Stimulated activated CD8-positive, alpha-beta memory T cell treated with anti-CD3 and anti-CD28 coated beads, Interleukin-12 subunit alpha, Interleukin-12 subunit beta, amount 100 ng/mL, for 24 hours (primary cell): Measurements from ENCODE around the gene SPATA33.

Experiments used
- DNase-seq: peaks from one replicate; pipeline ENCODE4 v3.0.0-alpha.2; 2020; ENCODE audit errors: extremely low read depth

SPATA33 gene

DNA sequence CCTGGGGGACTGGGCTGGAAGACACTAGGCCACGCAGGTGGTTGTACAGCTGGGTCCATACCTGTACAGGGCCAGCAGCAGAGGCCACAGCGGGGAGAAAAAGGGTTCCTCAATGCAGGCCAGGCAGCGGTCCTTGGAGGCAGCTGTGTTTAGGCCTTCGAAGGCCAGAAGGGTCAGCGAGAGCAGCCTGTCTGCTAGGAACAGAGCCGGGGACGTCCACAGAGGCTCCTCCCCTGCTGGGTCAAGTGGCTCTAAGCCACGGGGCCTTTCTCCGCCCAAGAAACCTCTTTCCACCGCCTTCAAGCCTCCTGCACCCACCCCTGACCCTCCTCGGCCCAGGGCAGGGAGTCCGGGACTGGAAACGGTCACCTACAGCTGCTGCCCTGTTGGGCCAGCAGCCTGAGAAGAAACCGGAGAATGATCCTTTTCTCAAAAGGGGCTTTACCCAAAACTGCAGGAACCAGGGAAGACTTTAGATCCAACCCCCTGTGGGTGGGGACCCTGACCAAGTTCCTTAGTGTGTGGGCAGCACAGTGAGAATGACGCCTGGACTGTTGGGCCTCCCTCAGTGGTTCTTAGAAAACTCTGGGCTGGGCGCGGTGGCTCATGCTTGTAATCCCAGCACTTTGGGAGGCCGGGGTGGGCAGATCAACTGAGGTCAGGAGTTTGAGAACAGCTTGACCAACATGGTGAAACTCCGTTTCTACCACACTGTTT lies 52.2 kb downstream of the SPATA33 start:
- DNase-seq: no peak

DNA sequence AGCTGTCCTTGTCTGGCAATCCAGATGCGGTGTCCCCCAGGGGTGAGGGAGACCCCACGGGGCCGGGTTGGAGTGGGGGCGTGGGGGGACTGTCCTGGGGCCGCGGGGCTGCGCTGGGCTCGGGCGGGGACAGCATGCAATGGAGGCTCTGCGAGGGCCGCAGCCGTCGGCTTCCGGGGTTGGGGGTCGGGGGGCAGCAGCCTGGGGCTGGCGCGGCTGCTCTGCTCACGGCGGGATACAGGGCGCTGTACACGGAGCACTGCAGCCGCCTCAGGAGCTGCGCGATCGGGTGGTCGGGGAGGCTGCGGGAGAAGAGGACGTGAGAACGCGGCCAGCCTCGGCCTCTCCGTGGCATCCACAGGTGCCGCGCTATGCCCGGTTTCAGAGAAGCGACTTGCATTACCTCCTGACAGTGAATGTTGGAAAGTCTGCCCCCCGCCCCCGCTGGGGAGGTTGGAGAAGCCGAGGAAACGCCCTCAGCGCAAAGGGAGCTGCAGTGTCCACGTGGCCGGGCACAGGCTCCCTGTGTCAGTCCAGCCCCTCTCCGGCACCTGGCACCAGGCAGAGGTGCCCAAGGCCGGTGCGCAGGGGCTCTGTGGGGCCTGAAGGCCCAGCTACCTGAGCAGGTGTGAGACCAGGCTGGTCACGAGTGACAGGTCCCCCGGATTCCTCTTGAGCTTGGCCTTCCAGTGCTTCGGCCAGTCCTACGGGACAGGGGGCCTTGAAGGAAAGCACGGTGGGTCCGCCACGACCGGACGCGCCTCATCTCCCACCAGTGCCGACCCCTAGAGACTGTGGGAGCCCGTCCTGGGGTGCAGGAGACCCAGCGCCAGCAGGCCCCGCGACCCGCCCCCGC lies 53.3 kb downstream of the SPATA33 start:
- DNase-seq: no peak

DNA sequence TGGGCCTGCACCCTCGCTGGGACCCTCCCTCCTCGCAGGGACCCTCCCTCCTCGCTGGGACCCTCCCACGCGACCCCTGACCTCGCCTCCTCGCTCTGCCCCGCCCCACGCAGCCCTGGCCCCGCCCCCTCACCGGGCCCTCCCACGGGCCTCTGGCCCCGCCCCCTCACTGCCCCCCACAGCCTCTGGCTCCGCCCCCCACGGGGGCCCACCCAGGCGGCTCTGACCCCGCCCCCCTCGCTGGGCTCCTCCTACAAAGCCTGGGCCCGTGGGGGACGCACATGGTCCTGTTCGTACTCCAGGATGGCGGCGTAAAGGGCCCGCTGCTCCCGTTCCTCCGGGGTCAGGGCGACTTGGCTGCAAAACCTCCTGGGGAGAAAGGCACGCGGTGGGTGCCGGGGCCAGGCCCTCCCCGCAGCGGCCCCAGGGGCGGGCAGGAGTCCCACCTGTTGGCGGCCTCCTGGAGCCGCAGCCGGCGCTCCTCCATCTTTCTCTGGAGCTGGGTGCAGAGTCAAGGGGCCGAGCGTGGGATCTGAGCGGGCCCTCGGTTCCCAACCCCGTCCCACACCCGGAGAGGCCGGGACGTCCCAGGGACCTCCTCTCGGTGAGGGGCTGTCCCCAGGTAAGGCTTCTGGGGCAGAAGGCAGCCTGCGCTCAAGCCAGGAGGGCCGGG lies 54.1 kb downstream of the SPATA33 start:
- DNase-seq: no peak

DNA sequence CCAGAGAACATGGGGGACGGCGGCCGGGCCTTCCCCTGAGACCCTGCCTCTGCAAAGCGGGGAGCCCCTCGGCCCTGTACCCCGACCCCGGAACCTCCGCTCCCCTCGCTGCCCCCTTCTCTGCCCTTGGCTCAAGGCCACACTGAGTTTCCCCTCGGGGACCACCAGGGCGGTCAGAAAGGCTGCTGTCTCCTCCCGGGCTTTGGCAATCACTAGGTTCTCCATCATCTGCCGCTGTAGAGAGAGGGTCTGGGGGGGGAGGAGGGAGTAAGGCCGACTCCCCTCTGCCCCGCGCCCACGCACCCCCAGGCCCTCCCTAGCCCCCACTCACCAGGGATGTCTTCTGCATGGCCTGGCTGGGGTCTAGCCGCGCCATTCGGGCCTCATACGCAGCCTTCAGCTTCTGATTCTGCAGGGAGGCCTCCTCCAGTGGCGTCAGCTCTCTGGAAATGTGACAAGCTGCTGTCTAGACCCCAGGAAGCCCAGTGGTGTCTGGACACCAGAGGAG lies 54.7 kb downstream of the SPATA33 start:
- DNase-seq: no peak

DNA sequence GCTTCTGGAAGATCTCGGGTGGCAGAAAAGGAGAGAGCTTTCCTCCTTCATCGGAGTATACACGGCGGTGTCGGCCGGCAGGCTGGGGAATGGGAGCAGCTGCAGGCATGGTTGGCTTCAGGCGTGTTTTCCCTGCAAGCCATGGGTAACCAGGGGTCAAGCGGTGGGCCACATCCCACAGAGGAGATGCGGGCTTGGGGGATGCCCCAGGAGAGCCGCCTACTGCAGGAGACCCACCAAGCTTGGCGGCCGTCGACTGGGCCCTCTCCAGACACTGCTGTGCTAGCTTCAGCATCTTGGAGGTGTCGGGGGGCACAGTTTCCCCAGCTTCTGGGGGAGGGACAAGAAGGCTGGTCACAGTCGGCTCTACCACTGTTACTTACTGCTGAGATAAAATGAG lies 58.9 kb downstream of the SPATA33 start:
- DNase-seq: no peak

DNA sequence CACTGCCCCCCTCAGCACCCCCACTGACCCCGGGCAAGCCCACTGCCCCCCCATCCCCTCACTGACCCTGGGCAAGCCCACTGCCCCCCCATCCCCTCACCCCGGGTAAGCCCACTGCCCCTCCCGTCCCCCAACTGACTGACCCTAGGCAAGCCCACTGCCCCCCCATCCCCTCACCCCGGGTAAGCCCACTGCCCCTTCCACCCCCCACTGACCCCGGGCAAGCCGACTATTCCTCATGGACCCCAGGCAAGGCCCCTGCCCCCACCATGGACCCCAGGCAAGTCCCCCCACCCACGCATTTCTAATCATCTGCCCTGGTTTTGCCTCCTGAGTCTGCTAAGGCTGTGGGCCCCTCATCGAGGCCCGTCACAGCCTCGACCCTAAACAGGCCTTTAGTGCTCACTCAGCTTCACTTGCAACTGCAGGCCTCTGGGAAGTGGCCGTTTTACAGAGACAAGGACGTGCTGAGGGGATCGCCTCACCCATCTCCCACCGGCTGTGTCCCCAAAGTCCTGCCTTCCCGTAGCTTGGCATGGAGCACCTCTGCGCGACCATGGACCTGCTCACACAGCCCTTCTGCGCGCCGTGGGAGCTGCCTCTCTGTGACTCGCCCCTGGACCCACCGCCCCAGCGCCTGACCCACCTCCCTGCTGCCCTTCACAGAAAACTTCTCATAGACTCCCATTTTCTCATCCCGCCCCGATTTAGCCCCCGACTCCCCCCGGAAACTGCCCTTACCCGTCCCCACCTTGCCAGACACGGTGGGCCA lies 59.5 kb downstream of the SPATA33 start:
- DNase-seq: no peak

DNA sequence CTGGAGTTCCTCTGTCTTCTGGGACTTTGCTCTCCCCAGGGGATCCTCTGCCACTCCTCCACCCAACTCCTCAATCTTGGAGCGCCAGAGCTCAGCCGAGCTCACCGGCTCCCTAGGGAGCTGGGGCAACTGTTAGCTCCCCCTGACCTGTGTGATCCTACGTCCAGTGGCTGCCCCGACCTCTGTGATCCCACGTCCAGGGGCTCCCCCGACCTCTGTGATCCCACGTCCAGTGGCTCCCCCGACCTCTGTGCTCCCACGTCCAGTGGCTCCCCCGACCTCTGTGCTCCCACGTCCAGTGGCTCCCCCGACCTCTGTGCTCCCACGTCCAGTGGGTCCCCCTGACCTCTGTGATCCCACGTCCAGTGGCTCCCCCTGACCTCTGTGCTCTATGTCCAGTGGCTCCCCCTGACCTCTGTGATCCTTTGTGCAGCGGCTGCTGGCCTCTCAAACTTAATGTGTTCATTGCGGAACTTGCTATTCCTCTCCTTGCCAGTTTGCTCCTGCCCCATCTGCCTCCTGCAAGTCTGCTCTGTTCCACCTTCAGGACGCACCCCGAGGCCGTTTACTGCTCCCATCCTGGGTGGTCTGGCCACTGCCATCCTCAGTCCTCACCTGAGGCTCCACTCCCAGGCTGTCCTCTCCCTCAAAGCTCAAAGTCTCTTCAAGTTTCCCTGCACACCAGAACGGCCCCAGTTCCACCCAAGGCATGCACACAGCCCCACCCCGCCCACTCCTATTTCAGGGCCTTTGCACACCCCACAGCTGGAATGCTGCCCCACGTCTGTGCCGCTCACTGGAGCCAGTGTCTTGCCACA lies 60.3 kb downstream of the SPATA33 start:
- no peak for DNase-seq
